Measurements from ENCODE around the gene SORCS1. TPM values are rescaled to one million over a fixed set of nuclear protein-coding genes. Genes with fewer than 3 reads are reported as not detected.
"Not testable (repeated sequence)": the region's sequence is repeated elsewhere in the genome, so short reads cannot be mapped to it uniquely, and the experiment has no call there.

SORCS1 gene
- total RNA-seq, 2 donors from 2014 or later = not detected

- Mint-ChIP-seq H3K27me3 (ENCODE audit: low read depth) (no peaks in the 10 kb centered on the region), H3K4me1 (ENCODE audit: low read depth) (no peaks in the 10 kb centered on the region), H3K27ac (no peak overlapping the region), H3K9me3 (peaks cover 1 to 7% of the 10 kb centered on the region in 2 donors), H3K4me3 (no peak overlapping the region), H3K36me3 (ENCODE audit: insufficient read depth in 2 of 2) (no peaks in the 10 kb centered on the region)
- DNase-seq (no peak), ATAC-seq (replicated peaks in 1 of 2) (no peak)
Observed at GRCh38 chr10:106935978-106936451, 228.5 kb downstream of the SORCS1 start.

DNA sequence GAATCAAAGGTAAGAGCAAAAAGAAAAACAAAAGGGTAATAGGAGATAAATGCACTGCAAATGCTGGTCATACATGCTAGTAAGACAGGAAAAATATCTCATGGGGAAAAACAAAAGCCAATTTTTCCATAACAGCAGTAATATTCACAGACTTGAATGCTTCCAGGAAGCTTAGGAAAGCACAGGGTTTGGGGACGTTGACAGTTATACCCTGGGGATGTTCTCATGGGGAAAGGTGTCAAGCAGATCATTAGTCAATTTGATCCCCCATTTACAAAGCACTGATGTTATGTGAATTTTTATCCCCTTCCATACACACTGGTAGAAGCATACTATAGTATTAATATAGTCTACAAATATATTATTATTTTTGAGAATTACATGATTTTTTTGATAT, 232.7 kb downstream of the SORCS1 start:
- Mint-ChIP-seq H3K36me3 (ENCODE audit: insufficient read depth in 2 of 2) (no peaks in the 10 kb centered on the region), H3K4me3 (no peak overlapping the region), H3K9me3 (peaks cover 1 to 4% of the 10 kb centered on the region in 2 donors), H3K4me1 (ENCODE audit: low read depth) (no peaks in the 10 kb centered on the region), H3K27ac (no peak overlapping the region), H3K27me3 (ENCODE audit: low read depth) (no peaks in the 10 kb centered on the region)
- ATAC-seq (replicated peaks in 1 of 2) = no peak
- no peak for DNase-seq

- Mint-ChIP-seq H3K27ac (no peak overlapping the region), H3K9me3 (peaks cover 1 to 4% of the 10 kb centered on the region in 2 donors), H3K4me3 (no peak overlapping the region), H3K27me3 (ENCODE audit: low read depth) (no peaks in the 10 kb centered on the region), H3K4me1 (ENCODE audit: low read depth) (no peaks in the 10 kb centered on the region), H3K36me3 (ENCODE audit: insufficient read depth in 2 of 2) (no peaks in the 10 kb centered on the region)
- no peak for DNase-seq
- no peak for ATAC-seq (replicated peaks in 1 of 2)
Observed at GRCh38 chr10:106931159-106931852, 233.2 kb downstream of the SORCS1 start.

GRCh38 chr10:106930751-106931150, 233.8 kb downstream of the SORCS1 start:
- Mint-ChIP-seq H3K27me3 (ENCODE audit: low read depth) (no peaks in the 10 kb centered on the region), H3K4me1 (ENCODE audit: low read depth) (no peaks in the 10 kb centered on the region), H3K36me3 (ENCODE audit: insufficient read depth in 2 of 2) (no peaks in the 10 kb centered on the region), H3K4me3 (no peak overlapping the region), H3K9me3 (peaks cover 0 to 1% of the 10 kb centered on the region in 2 donors), H3K27ac (no peak overlapping the region)
- DNase-seq (no peak), ATAC-seq (replicated peaks in 1 of 2) (no peak)

GRCh38 chr10:106929291-106929895, 235.1 kb downstream of the SORCS1 start:
- H3K4me3 Mint-ChIP-seq = no peak overlapping the region
- DNase-seq = no peak
- no peaks in the 10 kb centered on the region for H3K4me1 Mint-ChIP-seq (ENCODE audit: low read depth)
- H3K27me3 Mint-ChIP-seq (ENCODE audit: low read depth) = no peaks in the 10 kb centered on the region
- no peak for ATAC-seq (replicated peaks in 1 of 2)
- H3K36me3 Mint-ChIP-seq (ENCODE audit: insufficient read depth in 2 of 2) = no peaks in the 10 kb centered on the region
- H3K27ac Mint-ChIP-seq = no peak overlapping the region
- peaks cover 0 to 1% of the 10 kb centered on the region in 2 donors for H3K9me3 Mint-ChIP-seq

DNA sequence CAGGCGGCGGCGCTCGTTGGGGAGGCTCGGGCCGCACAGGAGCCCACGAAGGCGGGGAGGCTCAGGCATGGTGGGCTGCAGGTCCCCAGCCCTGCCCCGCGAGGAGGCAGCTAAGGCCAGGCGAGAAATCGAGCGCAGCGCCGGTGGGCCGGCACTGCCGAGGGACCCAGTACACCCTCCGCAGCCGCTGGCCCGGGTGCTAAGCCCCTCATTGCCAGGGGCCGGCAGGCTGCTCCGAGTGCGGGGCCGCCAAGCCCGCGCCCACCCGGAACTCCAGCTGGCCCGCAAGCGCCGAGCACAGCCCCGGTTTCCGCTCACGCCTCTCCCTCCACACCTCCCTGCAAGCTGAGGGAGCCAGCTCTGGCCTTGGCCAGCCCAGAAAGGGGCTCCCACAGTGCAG, 236.4 kb downstream of the SORCS1 start:
- H3K9me3 Mint-ChIP-seq; ATAC-seq (replicated peaks in 1 of 2); H3K4me1 Mint-ChIP-seq (ENCODE audit: low read depth); H3K4me3 Mint-ChIP-seq; DNase-seq; H3K27me3 Mint-ChIP-seq (ENCODE audit: low read depth); H3K27ac Mint-ChIP-seq; H3K36me3 Mint-ChIP-seq (ENCODE audit: insufficient read depth in 2 of 2): not testable (repeated sequence)

DNA sequence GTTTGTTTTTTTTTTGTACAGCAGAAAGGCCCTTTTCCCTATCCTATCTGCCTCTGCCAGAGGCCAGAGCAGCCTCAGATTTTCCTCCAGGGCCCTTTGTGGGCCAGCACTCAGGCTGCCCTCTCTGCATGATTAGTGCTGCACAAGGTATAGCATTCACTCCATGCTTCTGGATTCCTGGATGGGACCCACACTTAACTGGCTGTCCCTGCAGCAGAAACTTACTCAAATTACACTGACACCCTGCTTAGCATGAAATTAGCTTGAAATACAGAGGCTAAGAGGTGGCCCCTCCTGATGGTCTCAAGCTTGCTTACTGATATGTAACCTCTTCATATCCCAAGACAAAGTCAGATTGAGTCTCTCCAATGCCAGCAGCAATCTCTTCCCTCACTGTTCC, 239.3 kb downstream of the SORCS1 start:
- Mint-ChIP-seq H3K4me3 (no peak overlapping the region), H3K27ac (no peak overlapping the region), H3K4me1 (ENCODE audit: low read depth) (no peaks in the 10 kb centered on the region), H3K9me3 (peaks cover 2 to 7% of the 10 kb centered on the region in 2 donors), H3K27me3 (ENCODE audit: low read depth) (no peaks in the 10 kb centered on the region), H3K36me3 (ENCODE audit: insufficient read depth in 2 of 2) (no peaks in the 10 kb centered on the region)
- DNase-seq (no peak), ATAC-seq (replicated peaks in 1 of 2) (no peak)

DNA sequence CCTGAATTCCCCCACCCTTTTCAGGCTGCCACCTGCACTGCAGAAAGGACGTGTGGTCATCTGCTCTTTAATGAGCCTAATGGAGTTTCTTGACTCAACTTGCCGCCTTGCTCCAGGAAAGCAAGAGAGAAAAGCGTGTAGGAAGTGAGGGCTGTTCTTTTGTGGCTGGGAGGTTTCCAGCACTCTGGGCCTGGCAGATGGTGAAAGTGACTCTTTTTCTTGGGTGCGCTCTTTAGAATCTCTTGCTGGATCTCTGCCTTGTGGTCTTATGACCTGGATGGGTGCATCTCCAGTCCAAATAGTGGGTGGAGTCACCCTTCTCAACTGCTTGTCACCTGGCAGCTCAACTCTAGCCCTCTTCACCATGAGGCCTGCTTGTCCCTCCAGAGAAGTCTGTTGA, 244.0 kb downstream of the SORCS1 start:
- peaks cover 3 to 10% of the 10 kb centered on the region in 2 donors for H3K9me3 Mint-ChIP-seq
- DNase-seq (no peak), ATAC-seq (replicated peaks in 1 of 2) (no peak)
- H3K36me3 Mint-ChIP-seq (ENCODE audit: insufficient read depth in 2 of 2) = no peaks in the 10 kb centered on the region
- no peaks in the 10 kb centered on the region for H3K27me3 Mint-ChIP-seq (ENCODE audit: low read depth)
- no peak overlapping the region for H3K4me3 Mint-ChIP-seq
- no peaks in the 10 kb centered on the region for H3K4me1 Mint-ChIP-seq (ENCODE audit: low read depth)
- H3K27ac Mint-ChIP-seq = no peak overlapping the region

DNA sequence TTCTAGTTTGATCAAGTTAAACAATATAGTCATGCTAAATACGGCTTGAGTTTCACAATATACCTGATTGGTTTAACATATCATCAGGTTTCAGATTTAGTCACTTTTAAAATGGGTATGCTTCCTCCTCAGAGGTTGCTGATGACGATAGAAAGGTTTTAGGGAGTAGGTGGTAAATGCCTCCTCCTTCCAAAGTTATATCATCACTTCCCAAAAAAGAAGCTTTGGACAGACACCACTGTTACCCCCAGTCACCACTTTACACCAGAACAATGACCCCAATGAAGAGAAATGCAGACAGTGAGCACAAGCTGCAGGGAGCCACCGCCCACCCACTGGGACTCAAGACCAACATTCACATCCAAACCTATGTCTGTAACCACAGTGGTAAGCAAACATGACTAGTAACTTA, 244.6 kb downstream of the SORCS1 start:
- no peak for DNase-seq
- Mint-ChIP-seq H3K9me3 (peaks cover 3 to 12% of the 10 kb centered on the region in 2 donors), H3K27ac (no peak overlapping the region), H3K4me3 (no peak overlapping the region), H3K36me3 (ENCODE audit: insufficient read depth in 2 of 2) (no peaks in the 10 kb centered on the region), H3K4me1 (ENCODE audit: low read depth) (no peaks in the 10 kb centered on the region), H3K27me3 (ENCODE audit: low read depth) (no peaks in the 10 kb centered on the region)
- ATAC-seq (replicated peaks in 1 of 2) = no peak

DNA sequence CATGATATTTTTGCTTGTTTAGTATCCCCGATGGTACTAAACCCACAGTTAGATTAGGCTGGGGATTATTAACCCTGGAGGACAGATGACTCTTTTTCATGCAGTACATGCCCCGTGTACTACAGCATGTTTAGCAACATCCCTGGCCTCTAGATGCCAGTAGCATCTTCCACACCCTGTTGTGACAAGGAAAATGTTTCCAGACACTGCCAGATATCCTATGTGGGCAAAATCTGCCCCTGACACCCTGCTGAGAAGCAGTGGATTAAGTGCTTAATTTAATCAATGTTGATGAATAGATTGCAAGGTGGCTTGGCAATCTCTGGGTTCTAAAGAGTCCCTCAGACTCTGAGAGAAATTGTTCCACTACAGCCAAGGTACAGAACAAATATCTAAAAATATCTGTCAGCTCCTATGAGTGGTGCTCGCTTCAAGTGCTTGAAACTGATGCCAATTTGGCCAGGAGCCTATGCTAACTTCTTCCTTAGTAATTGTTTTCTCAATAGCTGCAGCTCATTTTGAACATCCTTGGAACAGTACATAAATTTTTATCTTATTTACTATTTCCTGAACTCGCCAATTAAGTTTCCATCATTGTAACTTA, 247.0 kb downstream of the SORCS1 start:
- Mint-ChIP-seq H3K4me3 (no peak overlapping the region), H3K9me3 (peaks cover 1 to 12% of the 10 kb centered on the region in 2 donors), H3K27me3 (ENCODE audit: low read depth) (no peaks in the 10 kb centered on the region), H3K36me3 (ENCODE audit: insufficient read depth in 2 of 2) (no peaks in the 10 kb centered on the region), H3K4me1 (ENCODE audit: low read depth) (no peaks in the 10 kb centered on the region), H3K27ac (no peak overlapping the region)
- DNase-seq (no peak), ATAC-seq (replicated peaks in 1 of 2) (no peak)

DNA sequence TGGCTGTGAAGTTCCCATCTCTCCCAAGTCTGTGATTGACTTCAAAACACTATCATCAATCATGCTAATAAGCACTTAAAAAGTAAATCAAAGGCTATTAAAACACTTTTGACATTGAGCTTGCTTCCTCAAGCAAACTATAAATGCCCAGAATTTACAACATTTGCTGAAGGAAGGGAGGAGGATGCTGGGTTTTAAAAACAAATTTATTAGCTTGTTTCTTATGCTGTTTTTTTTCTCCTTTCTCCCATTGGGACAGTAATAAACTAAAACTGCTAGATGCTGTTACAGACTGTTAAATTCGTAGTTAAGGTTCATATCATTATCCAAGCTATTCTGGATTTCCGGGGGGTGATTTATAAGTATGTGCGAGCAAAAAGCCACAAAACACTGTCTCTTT, 250.5 kb downstream of the SORCS1 start:
- Mint-ChIP-seq H3K4me3 (no peak overlapping the region), H3K27me3 (ENCODE audit: low read depth) (no peaks in the 10 kb centered on the region), H3K4me1 (ENCODE audit: low read depth) (no peaks in the 10 kb centered on the region), H3K9me3 (peaks cover 3 to 7% of the 10 kb centered on the region in 2 donors), H3K36me3 (ENCODE audit: insufficient read depth in 2 of 2) (no peaks in the 10 kb centered on the region), H3K27ac (no peak overlapping the region)
- ATAC-seq (replicated peaks in 1 of 2) (no peak), DNase-seq (no peak)

DNA sequence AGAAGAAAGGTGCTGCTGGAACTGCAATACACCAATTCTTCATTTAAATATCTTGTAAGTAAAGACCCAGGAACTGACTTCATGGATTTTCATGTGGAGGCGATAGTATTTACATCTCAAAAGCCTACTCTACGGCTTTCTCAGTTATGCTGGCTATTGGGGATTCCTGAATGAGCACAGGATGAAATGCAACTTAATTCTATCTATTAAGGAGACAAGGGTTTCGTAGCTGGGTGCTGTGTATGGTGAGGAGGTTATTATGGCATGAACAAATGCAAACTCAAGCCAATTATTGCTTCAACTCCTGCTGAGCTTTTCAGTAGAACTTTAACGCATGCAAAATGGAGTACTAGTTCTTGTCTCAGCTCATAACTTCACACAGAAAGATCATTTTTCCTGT, 251.2 kb downstream of the SORCS1 start:
- ATAC-seq (replicated peaks in 1 of 2) = no peak
- Mint-ChIP-seq H3K4me1 (ENCODE audit: low read depth) (no peaks in the 10 kb centered on the region), H3K9me3 (peaks cover 3 to 7% of the 10 kb centered on the region in 2 donors), H3K27ac (no peak overlapping the region), H3K36me3 (ENCODE audit: insufficient read depth in 2 of 2) (no peaks in the 10 kb centered on the region), H3K4me3 (no peak overlapping the region), H3K27me3 (ENCODE audit: low read depth) (no peaks in the 10 kb centered on the region)
- DNase-seq = no peak

- Mint-ChIP-seq H3K27me3 (ENCODE audit: low read depth) (no peaks in the 10 kb centered on the region), H3K4me3 (no peak overlapping the region), H3K27ac (no peak overlapping the region), H3K9me3 (peaks cover 2 to 6% of the 10 kb centered on the region in 2 donors), H3K4me1 (ENCODE audit: low read depth) (no peaks in the 10 kb centered on the region), H3K36me3 (ENCODE audit: insufficient read depth in 2 of 2) (no peaks in the 10 kb centered on the region)
- DNase-seq (no peak), ATAC-seq (replicated peaks in 1 of 2) (no peak)
Observed at GRCh38 chr10:106911096-106911495, 253.4 kb downstream of the SORCS1 start.
